DMS153 treated with DMSO at 0.1 percent for 48 hours (cell line): ENCODE measurements around the gene PLK2.
A peak's percentile ranks its signal among the peaks of the same experiment; 100 is the strongest.

Experiments
- DNase-seq: peaks from one replicate; lab custom pipeline; 2025; ENCODE audit not compliant: unreplicated experiment; lab: John Stamatoyannopoulos, UW

PLK2 gene

DNA sequence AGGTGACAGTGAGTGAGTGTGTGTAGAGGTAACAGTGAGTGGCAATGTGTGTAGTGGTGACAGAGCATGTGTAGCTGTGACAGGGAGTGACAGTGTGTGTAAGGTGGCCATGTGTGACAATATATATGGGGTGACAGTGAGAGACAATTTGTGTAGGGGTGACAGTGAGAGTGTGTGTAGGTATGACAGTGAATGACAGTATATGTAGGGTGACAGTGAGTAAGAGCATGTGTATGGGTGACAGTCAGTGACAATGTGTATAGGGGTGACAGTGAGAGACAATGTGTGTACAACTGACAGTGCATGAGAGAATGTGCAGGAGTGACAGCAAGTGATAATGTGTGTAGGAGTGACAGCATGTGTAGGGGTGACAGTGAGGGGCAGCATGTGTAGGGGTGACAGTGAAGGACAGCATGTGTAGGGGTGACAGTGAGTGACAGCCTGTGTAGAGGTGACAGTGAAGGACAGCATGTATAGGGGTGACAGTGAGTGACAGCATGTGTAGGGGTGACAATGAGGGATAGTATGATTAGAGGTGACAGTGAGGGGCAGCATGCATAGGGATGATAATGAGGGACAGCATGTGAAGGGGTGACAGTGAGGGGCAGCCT lies 21.3 kb upstream of the PLK2 start:
- DNase-seq: no peak

GRCh38 chr5:58477760-58478376 lies 18.0 kb upstream of the PLK2 start:
- DNase-seq: no peak

- DNase-seq: no peak
Measured at GRCh38 chr5:58475404-58475803, 15.5 kb upstream of the PLK2 start.

DNA sequence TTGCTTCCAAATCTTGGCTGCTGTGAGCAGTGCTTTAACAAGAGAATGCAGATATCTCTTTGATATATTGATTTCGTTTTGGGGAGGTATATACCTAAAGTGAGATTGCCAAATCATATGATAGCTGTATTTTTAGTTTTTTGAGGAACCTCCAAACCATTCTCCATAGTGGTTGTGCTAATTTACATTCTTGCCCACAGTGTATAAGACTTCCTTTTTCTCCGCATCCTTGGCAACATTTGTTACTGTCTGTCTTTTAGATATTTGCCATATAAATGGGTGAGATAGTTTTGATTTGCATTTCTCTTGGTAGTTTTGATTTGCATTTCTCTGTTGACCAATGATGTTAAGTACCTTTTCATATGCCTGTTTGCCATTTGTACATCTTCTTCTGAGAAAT lies 10.0 kb upstream of the PLK2 start:
- no peak for DNase-seq

GRCh38 chr5:58466939-58467338 lies 7.1 kb upstream of the PLK2 start:
- DNase-seq: no peak

GRCh38 chr5:58462623-58463230 lies 2.8 kb upstream of the PLK2 start:
- DNase-seq: no peak

DNA sequence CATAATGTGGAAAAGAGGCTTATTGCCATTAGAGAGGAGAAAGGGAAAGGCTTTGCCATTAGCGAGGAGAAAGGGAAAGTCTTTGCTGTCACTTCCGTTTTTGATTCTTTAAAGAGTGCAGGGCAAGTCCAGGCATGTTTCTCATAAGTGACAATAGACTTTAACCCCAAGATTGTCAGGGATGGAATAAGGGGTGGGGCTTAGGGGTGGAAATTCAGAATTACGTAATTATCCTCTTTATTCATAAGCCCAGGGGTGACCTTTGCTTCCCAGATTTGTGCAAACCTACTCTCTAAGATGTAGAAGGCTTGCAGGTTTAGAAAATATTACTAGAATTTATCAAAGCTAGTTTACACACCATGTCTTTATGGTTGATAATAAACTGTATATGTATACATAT lies 2.3 kb upstream of the PLK2 start:
- peak; percentile 7 for DNase-seq

DNA sequence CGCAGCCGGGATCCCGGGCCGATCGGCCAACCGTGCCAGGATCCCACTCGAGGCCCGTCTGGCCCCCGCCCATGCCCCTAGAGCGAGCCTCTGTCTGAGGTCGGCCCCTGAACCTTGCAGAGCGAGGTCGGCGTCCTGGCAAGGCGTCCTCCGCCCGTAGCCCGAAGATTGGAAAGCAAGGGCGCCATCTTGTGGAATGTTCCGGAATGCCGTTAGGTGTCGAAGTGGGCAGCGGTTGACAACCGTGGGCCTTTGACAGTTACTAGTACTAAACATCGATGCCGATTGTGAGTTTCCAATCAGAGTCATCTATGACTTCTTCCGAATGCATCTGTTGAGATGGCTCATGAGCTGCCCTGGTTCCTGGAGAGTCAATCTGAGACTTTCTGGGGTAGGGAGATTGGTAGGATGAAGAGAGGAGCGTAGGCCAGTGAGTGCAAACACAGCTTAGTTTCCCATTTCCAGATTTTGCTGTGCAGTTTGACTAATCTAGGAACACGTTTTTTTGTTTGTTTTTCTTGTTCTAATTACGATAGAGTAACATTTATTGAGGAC lies 923 bp upstream of the PLK2 start:
- DNase-seq: peak; percentile 55

- no peak for DNase-seq
Measured at GRCh38 chr5:58459146-58460001, 512 bp downstream of the PLK2 start.

- DNase-seq: no peak
Measured at GRCh38 chr5:58458743-58459145, 1.1 kb downstream of the PLK2 start.

DNA sequence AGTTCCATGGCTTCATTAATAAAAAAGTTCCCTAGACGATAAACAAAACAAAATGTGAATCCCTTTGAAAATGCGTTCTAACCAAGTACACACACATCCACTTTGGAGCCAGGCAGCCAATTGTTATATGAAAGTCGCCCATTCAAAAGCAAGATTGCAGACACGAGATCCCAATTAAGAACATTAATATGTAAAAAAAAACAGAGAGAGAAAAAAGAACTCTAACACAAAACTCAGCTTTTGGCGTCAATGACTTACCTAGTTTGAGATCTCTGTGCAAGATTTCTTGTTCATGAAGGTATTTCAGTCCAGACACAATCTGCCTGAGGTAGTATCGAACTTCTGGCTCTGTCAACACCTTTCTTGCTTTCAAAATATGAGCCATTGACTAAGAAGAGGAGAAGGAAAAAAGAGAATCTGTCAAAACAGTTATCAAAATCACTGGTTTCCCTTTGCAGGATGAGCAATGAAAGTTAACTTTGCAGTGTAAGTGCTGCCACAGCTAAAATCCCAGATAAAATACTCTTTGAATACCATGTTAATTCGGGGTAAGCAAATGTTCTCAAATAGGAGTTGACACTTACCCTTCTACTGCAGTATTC lies 1.6 kb downstream of the PLK2 start:
- no peak for DNase-seq

GRCh38 chr5:58457050-58457449 lies 2.8 kb downstream of the PLK2 start:
- DNase-seq: no peak

GRCh38 chr5:58456486-58456885 lies 3.4 kb downstream of the PLK2 start:
- DNase-seq: no peak

DNA sequence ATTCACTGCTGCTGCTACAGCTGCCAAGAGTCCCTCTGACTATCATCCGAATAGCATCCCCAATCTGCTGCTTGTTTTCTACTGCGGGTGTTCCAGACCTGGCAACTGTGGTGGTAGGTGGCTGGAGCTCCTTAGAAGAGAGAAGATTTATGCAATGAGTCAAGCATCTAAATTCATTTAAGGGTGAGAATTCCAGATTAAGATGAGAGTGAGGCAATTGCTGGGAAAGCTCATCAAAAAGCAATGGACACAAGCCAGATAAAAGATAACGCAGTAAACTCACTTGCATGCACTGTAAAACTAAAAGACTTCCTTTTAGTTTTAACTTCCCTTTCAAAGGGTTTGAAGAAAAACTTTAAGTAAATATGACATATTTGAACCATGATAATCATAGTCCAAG lies 3.9 kb downstream of the PLK2 start:
- no peak for DNase-seq

GRCh38 chr5:58455480-58455879 lies 4.4 kb downstream of the PLK2 start:
- DNase-seq: no peak

GRCh38 chr5:58455066-58455465 lies 4.8 kb downstream of the PLK2 start:
- no peak for DNase-seq

DNA sequence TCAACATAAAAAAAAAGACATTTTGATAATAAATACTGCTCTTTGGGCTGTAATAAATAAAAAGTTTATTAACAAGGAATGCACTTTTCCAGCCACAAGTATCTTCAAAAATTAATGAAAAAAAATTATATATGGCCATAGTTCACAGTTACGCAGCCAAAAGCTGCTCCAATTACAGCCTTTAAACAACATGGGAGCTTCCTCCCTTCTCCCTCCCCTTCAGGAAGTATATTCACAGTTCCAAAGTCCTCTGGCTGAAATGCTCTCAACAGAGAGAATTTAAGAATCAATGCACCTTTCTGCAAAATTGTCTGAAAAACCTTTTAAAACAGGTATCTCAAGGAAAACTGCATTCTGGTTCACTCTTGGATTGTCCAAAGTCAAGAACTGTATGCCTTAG lies 5.9 kb downstream of the PLK2 start:
- no peak for DNase-seq

GRCh38 chr5:58453306-58453705 lies 6.6 kb downstream of the PLK2 start:
- no peak for DNase-seq

- DNase-seq: no peak
Measured at GRCh38 chr5:58452566-58453258, 7.2 kb downstream of the PLK2 start.

DNA sequence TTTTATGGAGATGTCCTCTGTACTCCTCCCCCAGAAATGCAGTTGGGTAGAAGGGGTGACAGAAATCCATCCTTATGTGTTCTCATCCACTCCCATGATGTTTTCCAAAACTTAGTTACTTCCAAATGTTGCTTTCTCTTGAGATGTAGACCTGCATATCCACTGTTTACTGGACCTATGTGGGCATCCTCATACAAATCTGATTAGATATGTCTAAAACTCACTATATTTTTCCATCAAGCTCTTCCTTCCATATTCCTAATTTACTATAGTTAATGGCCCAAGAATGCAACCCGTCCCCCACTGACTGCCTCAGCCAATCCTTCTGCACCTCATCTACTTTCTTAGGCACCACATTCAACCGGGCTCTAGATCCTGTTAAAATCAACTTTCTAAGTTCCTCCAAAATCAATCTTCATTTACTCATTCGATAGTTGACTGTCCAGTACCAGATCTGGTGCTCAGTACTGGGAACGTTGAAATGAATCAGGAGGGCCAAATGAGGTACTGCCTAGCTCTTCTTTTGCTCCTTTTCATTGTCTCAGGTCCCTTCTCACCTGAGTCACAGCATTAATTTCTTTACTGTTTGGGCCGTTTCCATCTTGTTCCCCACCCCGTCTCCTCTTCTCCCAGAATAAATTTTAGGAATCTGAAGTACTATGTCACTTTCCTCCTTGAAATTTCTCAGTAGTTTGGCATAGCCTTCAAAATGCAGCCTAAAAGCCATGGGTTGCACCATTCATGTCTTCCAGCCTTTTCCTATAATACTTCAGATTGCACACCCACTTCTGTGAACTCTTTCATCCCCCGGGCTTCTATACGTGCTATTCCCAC lies 7.9 kb downstream of the PLK2 start:
- DNase-seq: no peak
